Glutamatergic neuron (in vitro differentiated cells): ENCODE measurements around the gene PAK4. TPM values are rescaled to one million over a fixed set of nuclear protein-coding genes. Genes with fewer than 3 reads are reported as not detected.

Experiments
- DNase-seq: peaks from one replicate; pipeline ENCODE4 v3.0.0; 2022
- H3K27ac Mint-ChIP-seq: one replicate; pipeline ENCODE4 v1.8.0; 2020; ENCODE audit warnings: mild to moderate bottlenecking, mixed read lengths, inconsistent platforms; ENCODE audit not compliant: unreplicated experiment
- H3K27me3 Mint-ChIP-seq: one replicate; pipeline ENCODE4 v1.8.0; 2020; ENCODE audit warnings: mild to moderate bottlenecking, moderate library complexity, mixed read lengths, inconsistent platforms; ENCODE audit not compliant: unreplicated experiment
- H3K36me3 Mint-ChIP-seq: one replicate; pipeline ENCODE4 v1.8.0; 2020; ENCODE audit warnings: mild to moderate bottlenecking, mixed read lengths, inconsistent platforms; ENCODE audit not compliant: unreplicated experiment
- H3K4me1 Mint-ChIP-seq: one replicate; pipeline ENCODE4 v1.8.0; 2020; ENCODE audit warnings: mild to moderate bottlenecking, low read depth, mixed read lengths, inconsistent platforms; ENCODE audit not compliant: unreplicated experiment
- H3K4me3 Mint-ChIP-seq: one replicate; pipeline ENCODE4 v1.8.0; 2020; ENCODE audit warnings: mild to moderate bottlenecking, mixed read lengths, inconsistent platforms; ENCODE audit not compliant: unreplicated experiment
- H3K9me3 Mint-ChIP-seq: one replicate; pipeline ENCODE4 v1.8.0; 2020; ENCODE audit warnings: mild to moderate bottlenecking, moderate library complexity, mixed read lengths, inconsistent platforms; ENCODE audit not compliant: unreplicated experiment
- total RNA-seq: library from RNA; stranded (reverse); fragmentation: NEBNext Ultra II Directional; extraction: Animal tissue kit (Norgen Biotek cat#: 25700); gene quantifications from one replicate; pipeline ENCODE4 v1.2.1, GENCODE V29; 2021; ENCODE audit not compliant: unreplicated experiment
- TF ChIP-seq, protein P1 (sequence below): fragments of 200-600 bp; sonication (generic); IDR thresholded peaks from one replicate; pipeline ENCODE4 v1.5.0; 2021; ENCODE audit not compliant: partially characterized antibody, unreplicated experiment

The PAK4 gene
- total RNA-seq, 1 donor from 2014 or later: 52.5 TPM

DNA sequence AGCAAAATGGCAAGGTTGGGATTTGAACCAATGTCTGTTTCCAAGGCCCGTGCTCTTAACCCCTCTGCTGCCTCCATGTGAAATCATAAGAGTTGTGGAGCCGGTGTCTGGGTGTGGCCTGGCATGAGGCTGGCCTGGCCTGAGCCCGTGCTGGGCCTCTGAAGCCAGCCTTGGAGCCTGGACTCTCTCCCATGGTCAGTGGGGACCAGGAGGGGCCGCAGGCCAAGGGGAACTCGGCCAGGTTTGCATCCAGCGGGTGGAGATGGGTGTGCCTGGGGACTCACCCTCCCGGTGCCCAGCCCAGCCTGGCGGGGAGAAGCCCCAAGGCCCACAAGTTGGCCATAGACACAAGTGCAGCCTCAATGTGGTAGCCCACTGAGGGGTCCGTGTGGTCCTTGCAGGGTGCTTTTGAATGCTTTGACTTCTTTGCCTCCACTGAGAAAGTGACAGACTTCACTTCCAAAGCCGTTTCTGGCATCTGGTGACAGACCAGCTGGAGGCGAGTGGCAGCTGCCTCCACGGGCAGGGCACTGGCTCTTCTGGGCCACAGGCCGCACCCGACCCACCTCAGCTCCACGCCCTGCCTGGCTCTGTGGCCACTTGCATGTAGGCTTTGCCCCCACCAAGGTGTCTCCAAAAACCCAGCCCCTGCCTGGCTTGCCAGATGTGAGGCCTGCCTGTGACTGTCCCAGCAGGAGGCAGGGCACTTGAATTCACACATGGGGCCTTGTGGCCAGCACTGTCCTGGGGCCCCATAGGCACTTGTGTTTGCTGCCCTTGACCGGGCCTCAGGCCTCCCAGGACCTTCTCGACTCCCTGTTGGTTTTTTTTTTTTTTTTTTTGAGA is 45.0 kb downstream of the PAK4 start:
- TF ChIP-seq, protein P1, sequence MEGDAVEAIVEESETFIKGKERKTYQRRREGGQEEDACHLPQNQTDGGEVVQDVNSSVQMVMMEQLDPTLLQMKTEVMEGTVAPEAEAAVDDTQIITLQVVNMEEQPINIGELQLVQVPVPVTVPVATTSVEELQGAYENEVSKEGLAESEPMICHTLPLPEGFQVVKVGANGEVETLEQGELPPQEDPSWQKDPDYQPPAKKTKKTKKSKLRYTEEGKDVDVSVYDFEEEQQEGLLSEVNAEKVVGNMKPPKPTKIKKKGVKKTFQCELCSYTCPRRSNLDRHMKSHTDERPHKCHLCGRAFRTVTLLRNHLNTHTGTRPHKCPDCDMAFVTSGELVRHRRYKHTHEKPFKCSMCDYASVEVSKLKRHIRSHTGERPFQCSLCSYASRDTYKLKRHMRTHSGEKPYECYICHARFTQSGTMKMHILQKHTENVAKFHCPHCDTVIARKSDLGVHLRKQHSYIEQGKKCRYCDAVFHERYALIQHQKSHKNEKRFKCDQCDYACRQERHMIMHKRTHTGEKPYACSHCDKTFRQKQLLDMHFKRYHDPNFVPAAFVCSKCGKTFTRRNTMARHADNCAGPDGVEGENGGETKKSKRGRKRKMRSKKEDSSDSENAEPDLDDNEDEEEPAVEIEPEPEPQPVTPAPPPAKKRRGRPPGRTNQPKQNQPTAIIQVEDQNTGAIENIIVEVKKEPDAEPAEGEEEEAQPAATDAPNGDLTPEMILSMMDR: no peak
- peaks cover 2% of the 10 kb centered on the region for H3K27me3 Mint-ChIP-seq
- no peaks in the 10 kb centered on the region for H3K36me3 Mint-ChIP-seq
- H3K27ac Mint-ChIP-seq: no peak overlapping the region
- peaks cover 2% of the 10 kb centered on the region for H3K9me3 Mint-ChIP-seq
- DNase-seq: no peak
- no peak overlapping the region for H3K4me3 Mint-ChIP-seq
- H3K4me1 Mint-ChIP-seq: peaks cover 1% of the 10 kb centered on the region

DNA sequence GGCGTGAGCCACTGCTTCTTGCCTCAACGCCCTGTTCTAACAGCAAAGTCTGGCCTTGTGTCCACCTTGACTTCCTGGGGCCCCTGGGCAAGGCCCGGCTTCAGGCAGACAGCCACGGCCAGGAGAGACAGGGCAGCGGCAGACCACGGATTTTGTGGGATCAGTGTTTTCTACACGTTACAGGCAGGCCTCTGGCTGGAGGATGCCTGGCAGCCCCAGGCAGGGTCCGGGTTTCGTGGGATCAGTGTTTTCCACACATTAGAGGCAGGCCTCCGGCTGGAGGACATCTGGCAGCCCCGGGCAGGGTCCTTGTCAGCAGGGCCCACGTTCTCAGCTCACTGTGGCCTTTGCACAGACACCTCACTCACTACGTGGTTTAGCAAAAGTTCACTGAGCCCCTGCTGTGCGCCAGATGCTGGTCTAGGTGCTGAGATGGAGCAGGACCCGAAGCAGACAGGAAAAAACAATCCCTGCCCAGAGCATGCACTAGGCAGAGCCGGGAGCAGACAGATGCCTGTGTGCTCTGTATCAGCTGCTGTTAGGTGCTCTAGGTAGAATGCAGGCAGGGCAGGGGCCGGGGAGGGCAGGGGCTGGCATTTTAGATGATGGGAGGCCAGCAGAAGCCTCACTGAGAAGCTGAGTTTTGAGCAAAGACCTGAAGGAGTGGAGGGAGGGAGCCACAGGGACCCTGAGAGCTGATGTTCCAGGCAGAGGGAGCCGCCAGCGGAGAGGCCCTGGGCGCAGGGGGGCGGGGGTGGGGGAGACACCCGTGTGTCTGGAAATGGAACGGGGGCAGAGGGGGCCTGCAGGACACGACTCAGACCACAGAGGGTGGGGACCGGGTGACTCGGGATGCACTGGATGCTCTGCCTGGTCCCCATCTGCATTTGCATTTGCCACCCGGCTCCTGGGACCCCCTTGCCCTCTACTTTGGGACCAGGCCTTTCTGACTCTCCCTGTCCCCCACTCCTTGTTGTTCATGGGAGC is 46.2 kb downstream of the PAK4 start:
- no peaks in the 10 kb centered on the region for H3K36me3 Mint-ChIP-seq
- no peak overlapping the region for H3K4me3 Mint-ChIP-seq
- peaks cover 2% of the 10 kb centered on the region for H3K9me3 Mint-ChIP-seq
- H3K27ac Mint-ChIP-seq: peak overlapping the region; percentile 82
- TF ChIP-seq, protein P1: no peak
- H3K27me3 Mint-ChIP-seq: peaks cover 2% of the 10 kb centered on the region
- H3K4me1 Mint-ChIP-seq: peaks cover 1% of the 10 kb centered on the region
- no peak for DNase-seq

DNA sequence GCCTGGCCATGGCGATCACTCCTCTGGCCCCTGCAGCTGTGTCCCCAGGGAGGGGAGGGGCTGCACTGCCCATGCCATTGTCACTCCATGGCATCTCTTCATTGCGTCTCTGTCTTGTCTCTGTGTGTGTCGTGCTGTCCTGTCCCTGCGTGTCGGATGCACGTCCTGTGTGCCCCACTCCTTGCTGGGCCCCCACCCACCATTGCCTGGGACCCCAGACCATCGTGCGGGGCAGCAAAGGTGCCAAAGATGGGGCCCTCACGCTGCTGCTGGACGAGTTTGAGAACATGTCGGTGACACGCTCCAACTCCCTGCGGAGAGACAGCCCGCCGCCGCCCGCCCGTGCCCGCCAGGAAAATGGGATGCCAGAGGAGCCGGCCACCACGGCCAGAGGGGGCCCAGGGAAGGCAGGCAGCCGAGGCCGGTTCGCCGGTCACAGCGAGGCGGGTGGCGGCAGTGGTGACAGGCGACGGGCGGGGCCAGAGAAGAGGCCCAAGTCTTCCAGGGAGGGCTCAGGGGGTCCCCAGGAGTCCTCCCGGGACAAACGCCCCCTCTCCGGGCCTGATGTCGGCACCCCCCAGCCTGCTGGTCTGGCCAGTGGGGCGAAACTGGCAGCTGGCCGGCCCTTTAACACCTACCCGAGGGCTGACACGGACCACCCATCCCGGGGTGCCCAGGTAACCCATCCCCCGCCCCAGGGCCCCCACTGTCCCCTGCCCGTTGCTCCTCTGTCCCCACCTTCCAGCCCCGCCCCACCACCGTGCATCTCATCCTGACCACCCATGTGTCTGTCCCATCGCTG is 47.3 kb downstream of the PAK4 start:
- TF ChIP-seq, protein P1: no peak
- Mint-ChIP-seq H3K4me3 (no peak overlapping the region), H3K36me3 (no peaks in the 10 kb centered on the region), H3K9me3 (peaks cover 2% of the 10 kb centered on the region), H3K27ac (no peak overlapping the region), H3K4me1 (peaks cover 1% of the 10 kb centered on the region), H3K27me3 (peaks cover 2% of the 10 kb centered on the region)
- DNase-seq: no peak

DNA sequence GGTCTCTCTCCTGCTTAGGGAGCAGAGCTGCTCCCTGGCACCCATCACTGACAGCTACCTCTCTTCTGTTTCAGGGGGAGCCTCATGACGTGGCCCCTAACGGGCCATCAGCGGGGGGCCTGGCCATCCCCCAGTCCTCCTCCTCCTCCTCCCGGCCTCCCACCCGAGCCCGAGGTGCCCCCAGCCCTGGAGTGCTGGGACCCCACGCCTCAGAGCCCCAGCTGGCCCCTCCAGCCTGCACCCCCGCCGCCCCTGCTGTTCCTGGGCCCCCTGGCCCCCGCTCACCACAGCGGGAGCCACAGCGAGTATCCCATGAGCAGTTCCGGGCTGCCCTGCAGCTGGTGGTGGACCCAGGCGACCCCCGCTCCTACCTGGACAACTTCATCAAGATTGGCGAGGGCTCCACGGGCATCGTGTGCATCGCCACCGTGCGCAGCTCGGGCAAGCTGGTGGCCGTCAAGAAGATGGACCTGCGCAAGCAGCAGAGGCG is 48.0 kb downstream of the PAK4 start:
- no peak overlapping the region for H3K27ac Mint-ChIP-seq
- no peak overlapping the region for H3K4me3 Mint-ChIP-seq
- H3K36me3 Mint-ChIP-seq: no peaks in the 10 kb centered on the region
- peaks cover 2% of the 10 kb centered on the region for H3K27me3 Mint-ChIP-seq
- H3K9me3 Mint-ChIP-seq: peaks cover 2% of the 10 kb centered on the region
- H3K4me1 Mint-ChIP-seq: peaks cover 1% of the 10 kb centered on the region
- DNase-seq: no peak
- TF ChIP-seq, protein P1: no peak
